Fibroblast of skin of scalp (primary cell): ENCODE measurements around the gene C2.
"Not testable (repeated sequence)": the region's sequence is repeated elsewhere in the genome, so short reads cannot be mapped to it uniquely, and the experiment has no call there.

Experiments used
- DNase-seq: peaks from one replicate; pipeline ENCODE4 v3.0.0-alpha.2; 2013

Gene C2

DNA sequence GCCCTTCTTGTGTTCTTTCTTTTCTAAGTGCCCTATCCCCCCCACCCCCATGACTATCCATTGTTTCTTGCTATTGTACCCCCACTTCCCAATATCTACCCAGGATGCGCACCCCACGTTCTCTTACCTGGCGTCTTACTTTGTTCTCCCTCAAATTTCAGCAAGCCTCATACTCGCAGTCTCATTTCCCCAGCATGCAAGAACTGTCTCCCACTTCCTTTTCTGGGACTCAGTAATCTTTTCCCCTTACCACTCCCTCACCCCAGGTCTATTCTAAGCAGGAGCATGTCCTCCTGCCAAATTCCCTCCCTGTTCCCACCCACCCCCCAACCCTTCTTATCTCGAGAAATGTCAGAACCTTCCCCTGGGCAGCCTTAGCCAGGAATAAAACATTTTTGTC, 28.3 kb upstream of the C2 start:
- no peak for DNase-seq

GRCh38 chr6:31899882-31900722, 27.4 kb upstream of the C2 start:
- DNase-seq, result no peak

- no peak for DNase-seq
Measured at GRCh38 chr6:31900917-31901414, 26.6 kb upstream of the C2 start.

GRCh38 chr6:31901415-31901952, 26.0 kb upstream of the C2 start:
- peak; percentile 51 for DNase-seq

- peak; percentile 96 for DNase-seq
Measured at GRCh38 chr6:31901953-31902643, 25.4 kb upstream of the C2 start, which contains the start of gene ZBTB12. TSS of gene ZBTB12 (minus strand) at chr6:31902086. CDS start at chr6:31901305, 781 bp downstream.

- DNase-seq, result no peak
Measured at GRCh38 chr6:31903957-31904356, 23.6 kb upstream of the C2 start.

- DNase-seq, result no peak
Measured at GRCh38 chr6:31905041-31905440, 22.5 kb upstream of the C2 start.

GRCh38 chr6:31906122-31906521, 21.4 kb upstream of the C2 start:
- no peak for DNase-seq

DNA sequence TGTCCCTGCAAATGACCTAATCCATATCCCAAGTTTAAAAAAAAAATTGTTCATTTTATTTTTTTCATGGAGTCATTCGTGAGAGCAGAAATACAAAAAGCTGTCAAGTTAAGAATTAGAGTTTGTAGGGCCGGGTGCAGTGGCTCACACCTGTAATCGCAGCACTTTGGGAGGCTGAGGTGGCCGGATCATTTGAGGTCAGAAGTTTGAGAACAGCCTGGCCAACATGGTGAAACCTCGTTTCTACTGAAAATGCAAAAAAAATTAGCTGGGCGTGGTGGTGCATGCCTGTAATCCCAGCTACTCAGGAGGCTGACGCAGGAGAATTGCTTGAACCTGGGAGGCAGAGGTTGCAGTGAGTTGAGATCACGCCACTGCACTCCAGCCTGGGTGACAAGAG, 20.8 kb upstream of the C2 start:
- DNase-seq, result not testable (repeated sequence)

GRCh38 chr6:31907158-31907813, 20.2 kb upstream of the C2 start:
- peak; percentile 71 for DNase-seq

- DNase-seq, result not testable (repeated sequence)
Measured at GRCh38 chr6:31908255-31908654, 19.3 kb upstream of the C2 start.

DNA sequence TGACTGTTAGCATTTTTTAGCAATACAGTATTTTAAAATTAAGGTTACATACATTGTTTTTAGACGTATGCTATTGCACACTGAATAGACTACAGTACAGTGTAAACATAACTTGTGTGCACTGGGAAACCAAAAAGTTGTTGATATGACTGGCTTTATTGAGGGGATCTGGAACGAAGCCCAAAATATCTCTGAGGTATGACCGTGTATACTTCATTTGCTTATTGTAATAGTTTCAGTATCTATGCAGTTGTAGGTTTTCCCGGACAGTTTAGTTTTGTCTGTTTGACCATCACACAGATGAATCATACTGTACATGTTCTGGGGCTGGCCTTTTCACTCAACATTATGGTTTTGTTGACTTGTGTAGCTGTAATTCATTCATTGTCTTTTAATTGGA, 18.7 kb upstream of the C2 start:
- DNase-seq, result peak; percentile 19

- not testable (repeated sequence) for DNase-seq
Measured at GRCh38 chr6:31909298-31909697, 18.2 kb upstream of the C2 start.

GRCh38 chr6:31911826-31912585, 15.5 kb upstream of the C2 start:
- DNase-seq, result no peak

DNA sequence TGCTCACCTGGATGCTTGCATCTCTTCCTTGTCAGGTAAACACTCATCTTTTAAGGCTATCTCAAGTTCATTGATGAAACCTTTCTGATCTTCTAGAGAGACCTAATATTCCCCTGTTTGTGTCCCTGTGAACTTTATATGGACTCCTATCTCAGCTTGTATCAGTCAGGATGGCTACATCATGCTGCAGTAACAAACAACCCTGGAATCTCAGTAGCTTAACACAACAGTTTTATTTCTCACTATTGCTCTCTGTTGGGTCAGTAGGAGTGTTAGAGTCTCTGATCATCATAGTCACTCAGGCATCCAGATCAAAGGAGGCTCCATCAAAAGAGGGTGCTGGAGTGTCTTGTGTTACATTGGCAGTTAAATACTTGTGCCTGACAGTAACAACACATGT, 12.2 kb upstream of the C2 start:
- no peak for DNase-seq

- no peak for DNase-seq
Measured at GRCh38 chr6:31915756-31916155, 11.8 kb upstream of the C2 start.

DNA sequence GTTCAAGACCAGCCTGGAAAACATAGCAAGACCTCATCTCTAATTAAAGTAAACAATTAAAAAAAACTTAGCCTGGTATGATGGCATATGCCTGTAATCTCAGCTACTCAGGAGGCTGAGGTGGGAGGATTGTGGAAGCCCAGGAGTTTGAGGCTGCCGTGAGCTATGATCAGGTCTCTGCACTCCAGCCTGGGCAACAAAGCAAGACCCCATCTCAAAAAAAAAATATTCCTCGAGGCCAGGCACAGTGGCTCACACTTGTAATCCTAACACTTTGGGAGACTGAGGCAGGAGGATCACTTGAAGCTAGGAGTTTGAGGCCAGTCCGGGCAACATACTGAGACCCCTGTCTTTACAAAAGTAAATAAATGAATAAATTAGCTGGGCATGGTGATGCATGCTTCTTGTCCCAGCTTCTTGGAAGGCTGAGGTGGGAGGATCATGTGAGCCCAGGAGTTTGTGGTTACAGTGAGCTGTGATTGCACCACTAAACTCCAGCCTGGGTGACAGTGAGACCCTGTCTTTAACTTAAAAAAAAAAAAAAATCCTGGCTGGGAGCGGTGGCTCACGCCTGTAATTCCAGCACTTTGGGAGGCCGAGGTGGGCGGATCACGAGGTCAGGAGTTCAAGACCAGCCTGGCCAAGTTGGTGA, 9.3 kb upstream of the C2 start:
- DNase-seq, result no peak

- DNase-seq, result no peak
Measured at GRCh38 chr6:31919624-31920303, 7.8 kb upstream of the C2 start.

DNA sequence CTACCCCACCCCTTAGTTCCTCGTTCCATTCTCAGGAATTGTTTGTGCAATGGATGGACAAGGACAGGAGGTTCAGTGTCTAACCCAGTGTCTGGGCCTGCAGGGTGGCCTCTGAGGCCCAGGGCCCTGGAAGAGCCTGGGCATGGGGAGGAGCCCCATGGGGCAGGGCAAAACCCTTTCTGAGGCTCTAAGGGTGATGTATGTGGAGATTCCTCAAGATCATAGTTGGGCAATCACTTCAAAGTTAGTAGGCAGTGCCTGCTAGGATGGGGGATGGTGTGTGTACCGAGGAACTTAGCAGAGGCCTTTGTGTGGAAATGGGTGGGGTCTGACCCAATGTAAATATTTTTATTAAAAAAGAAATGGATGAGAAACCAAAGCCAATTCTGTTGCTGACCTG, 6.7 kb upstream of the C2 start:
- DNase-seq, result no peak

DNA sequence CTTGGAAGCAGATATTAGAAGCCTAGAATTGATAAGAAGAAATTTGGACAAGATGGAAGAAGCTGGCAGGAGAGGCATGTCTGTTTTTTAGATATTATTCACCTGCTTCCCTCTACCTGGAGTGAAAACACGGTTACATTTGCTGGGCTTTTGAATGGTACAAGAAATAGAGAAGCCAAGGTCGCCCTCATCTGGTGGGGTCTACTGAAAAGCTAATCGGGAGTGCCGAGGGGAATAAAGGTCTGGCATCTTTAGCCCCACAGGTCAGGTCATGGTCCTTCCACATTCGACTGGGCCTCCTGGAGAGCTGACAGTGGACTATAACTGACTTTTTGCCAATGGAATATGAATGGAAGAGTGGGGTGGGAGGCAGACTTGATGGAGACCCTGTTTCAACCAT, 4.6 kb upstream of the C2 start:
- DNase-seq, result no peak
